K562 (cell line): ENCODE data around the gene CAPN5. TPM values are rescaled to one million over a fixed set of nuclear protein-coding genes. Genes with fewer than 3 reads are reported as not detected.

Experiments used
- ATAC-seq: fragments of 200-7000 bp; cut with Tn5 transposase; 3 replicates; pipeline ENCODE4 v1.9.1; 2020; ENCODE audit warnings: moderate library complexity
- BruUV-seq: library from RNA; stranded (reverse); fragments of 400-500 nt; replicated peaks from 2 replicates; lab custom pipeline; 2021; lab: Mats Ljungman, UMichigan
- CTCF ChIA-PET: fragments of 300-600 bp; formaldehyde crosslinking; extraction: SDS; loops from one replicate; lab custom pipeline; 2021; ENCODE audit warnings: low intra/inter-chr PET ratio; lab: Yijun Ruan, JAX
- POLR2A ChIA-PET: fragments of 300-600, 350-650 bp; sonication (Branson Sonifier 250); formaldehyde crosslinking; extraction: SDS; loops from one replicate; lab custom pipeline; 2021; ENCODE audit warnings: antibody characterized with exemption, inconsistent platforms; lab: Yijun Ruan, JAX
- DNase-seq, 4 experiments: peaks; one replicate each; pipeline versions ENCODE4 v3.0.0 to v3.0.0-alpha.2; 2011 to 2018; ENCODE audit warnings: low spot score in 3 of 4, mixed read lengths in 3 of 4; ENCODE audit errors: extremely low read depth in 1 of 4
- FAIRE-seq: peaks from 2 replicates; lab custom pipeline; 2011; peaks lifted over from hg19 to GRCh38; lab: Jason Lieb, UNC
- H2AFZ ChIP-seq: 2 replicates; pipeline ENCODE4 v1.6.0; 2011; ENCODE audit warnings: low read depth, low read length, control low read depth, inconsistent platforms
- H3K27ac ChIP-seq: fragments of 200-600 bp; 3 replicates; pipeline ENCODE4 v1.8.0; 2011; ENCODE audit warnings: low read depth, mild to moderate bottlenecking, control low read depth, inconsistent platforms, low read length, moderate library complexity, mixed read lengths; ENCODE audit errors: extremely low read depth
- H3K27me3 ChIP-seq, 2 experiments: fragments of 300-600 bp in 1 of 2; 2 replicates in 1 of 2; 3 replicates in 1 of 2; pipeline versions ENCODE4 v1.6.0 to v1.8.0; 2011; ENCODE audit warnings: inconsistent platforms in 2 of 2, low read length in 2 of 2, mild to moderate bottlenecking in 1 of 2, mixed read lengths in 1 of 2, moderate library complexity in 1 of 2; ENCODE audit not compliant: control insufficient read depth in 2 of 2, insufficient read depth in 2 of 2
- H3K36me3 ChIP-seq: fragments of 300-600 bp; 3 replicates; pipeline ENCODE4 v1.8.0; 2011; ENCODE audit warnings: mild to moderate bottlenecking, low read length, inconsistent platforms; ENCODE audit not compliant: control insufficient read depth, insufficient read depth
- H3K4me1 ChIP-seq, 2 experiments: fragments of 200-600 bp in 1 of 2; replicated peaks in 1 of 2; 2 replicates in 1 of 2; 3 replicates in 1 of 2; pipeline versions ENCODE4 v1.5.1 to v1.8.0; 2011; ENCODE audit warnings: inconsistent platforms in 2 of 2, low read length in 2 of 2, mild to moderate bottlenecking in 1 of 2, mixed read lengths in 1 of 2, moderate library complexity in 1 of 2; ENCODE audit not compliant: control insufficient read depth in 2 of 2, insufficient read depth in 2 of 2
- H3K4me2 ChIP-seq: 2 replicates; pipeline ENCODE4 v1.6.1; 2011; ENCODE audit warnings: low read length, control low read depth, inconsistent platforms, mixed read lengths; ENCODE audit not compliant: insufficient read depth
- H3K4me3 ChIP-seq: fragments of 200-600 bp; sonication (generic), shearing (Covaris generic); 2 replicates; pipeline ENCODE4 v1.5.1; 2016; ENCODE audit warnings: control low read depth, inconsistent platforms
- H3K79me2 ChIP-seq: fragments of 200-600 bp; 3 replicates; pipeline ENCODE4 v1.8.0; 2011; ENCODE audit warnings: low read length, inconsistent platforms; ENCODE audit not compliant: control insufficient read depth, insufficient read depth
- H3K9ac ChIP-seq, 2 experiments: 2 replicates each; pipeline versions ENCODE4 v1.6.0 to v1.6.1; 2011; ENCODE audit warnings: low read depth in 2 of 2, low read length in 2 of 2, control low read depth in 1 of 2, inconsistent platforms in 1 of 2, mild to moderate bottlenecking in 1 of 2, mixed read lengths in 1 of 2; ENCODE audit not compliant: insufficient read depth in 1 of 2
- H3K9me1 ChIP-seq: one replicate; pipeline ENCODE4 v1.6.0; 2011; ENCODE audit warnings: inconsistent platforms, mild to moderate bottlenecking, low read length, moderate library complexity; ENCODE audit not compliant: control insufficient read depth, insufficient read depth
- H3K9me3 ChIP-seq: replicated peaks from 2 replicates; pipeline ENCODE4 v1.5.1; 2011; ENCODE audit warnings: low read depth, low read length, inconsistent platforms; ENCODE audit not compliant: control insufficient read depth, insufficient read depth
- H4K20me1 ChIP-seq: replicated peaks from 2 replicates; pipeline ENCODE4 v1.6.1; 2011; ENCODE audit warnings: low read length, inconsistent platforms, mixed read lengths; ENCODE audit not compliant: control insufficient read depth, insufficient read depth
- FOXP4 ChIP-seq: sonication (generic); formaldehyde crosslinking; IDR thresholded peaks from 2 replicates; pipeline ENCODE4 v1.8.0; 2022; ENCODE audit warnings: mild to moderate bottlenecking, missing genetic modification reagents, borderline replicate concordance
- ID3 ChIP-seq, 2 experiments: fragments of 250-450 bp in 1 of 2; fragments of 450-650 bp in 1 of 2; sonication (Bioruptor Pico) in 1 of 2; IDR thresholded peaks; 2 replicates each; pipeline versions ENCODE4 v1.6.1 to v1.8.0; 2016 to 2021; ENCODE audit warnings: mild to moderate bottlenecking in 2 of 2, moderate library complexity in 2 of 2, missing compliant biosample characterization in 1 of 2, missing genetic modification characterization in 1 of 2
- MXI1 ChIP-seq: IDR thresholded peaks from 2 replicates; pipeline ENCODE4 v1.6.1; 2011; ENCODE audit warnings: low read depth, mild to moderate bottlenecking, improper control_type of control experiment, low read length
- REST ChIP-seq, 2 experiments: fragments of 450-650 bp; formaldehyde crosslinking in 1 of 2; IDR thresholded peaks; 2 replicates each; pipeline versions ENCODE4 v1.4.0 to v1.6.1; 2014 to 2020; ENCODE audit warnings: mild to moderate bottlenecking in 2 of 2, borderline replicate concordance in 1 of 2, low read depth in 1 of 2
- TRIM24 ChIP-seq, 2 experiments: fragments of 450-650 bp; IDR thresholded peaks; 2 replicates each; pipeline ENCODE4 v1.6.1; 2016
- WGBS: fragments of 100-300 bp; shearing (Covaris generic); methylation state at CpG from one replicate; pipeline ENCODE4 v1.1.6; 2016; ENCODE audit warnings: low coverage, mixed read lengths; ENCODE audit not compliant: insufficient coverage; ENCODE audit errors: missing lambda C conversion rate; 5-methylcytosine and 5-hydroxymethylcytosine counted together
- in situ Hi-C: fragments of 300-500 bp; cut with MboI; formaldehyde crosslinking; loops from 4 replicates; pipeline ENCODE4 v1.15.0; 2018; ENCODE audit warnings: inconsistent platforms, mixed read lengths
- intact Hi-C: fragments of 100-400 bp; cut with micrococcal nuclease; formaldehyde crosslinking; loops from 2 replicates; pipeline ENCODE4 v1.14.2; 2022
- polyA plus RNA-seq, 8 experiments: library from polyadenylated mRNA; depleted of rRNA in 4 of 8; stranded (reverse) in 5 of 8; unstranded in 3 of 8; fragments of >200 nt; fragmentation: Nextera tagmentation in 2 of 8; fragmentation: Illumina TruSeq in 1 of 8; extraction: Ambion mirVana in 2 of 8; extraction: Trizol in 1 of 8; gene quantifications; 2 replicates each; pipeline versions ENCODE4 v1.2.1 to v1.2.3, GENCODE V29; 2011 to 2014; ENCODE audit warnings: inconsistent platforms in 1 of 8, missing spikeins in 1 of 8
- total RNA-seq, 7 experiments: library from RNA; depleted of rRNA in 6 of 7; stranded (reverse); fragments of >200 nt in 6 of 7; fragmentation: Illumina TruSeq in 2 of 7; extraction: Trizol in 2 of 7; gene quantifications; 2 replicates each; pipeline versions ENCODE4 v1.2.1 to v1.2.3, GENCODE V29; 2011 to 2021; ENCODE audit warnings: low replicate concordance in 1 of 7

Gene CAPN5
- total and polyA plus RNA-seq, 9 of the 15 experiments (the other 6 are each of a cell fraction or from before 2014, with no cell fraction given): 0.04 to 0.44 (median 0.14) TPM; not detected in 2

GRCh38 chr11:77136784-77137420 lies 70.1 kb downstream of the CAPN5 start:
- WGBS: 0% methylated on average over 10 of the region's 12 CpGs
- CTCF ChIA-PET: no interaction called here
- Histone ChIP-seq H3K9ac (no peak overlapping the region), H3K9me1 (no peaks in the 10 kb centered on the region), H3K27me3 (peaks cover 13 to 39% of the 10 kb centered on the region in 2 experiments; a peak in 3 of 5 replicates), H3K79me2 (no peaks in the 10 kb centered on the region), H3K4me2 (no peak overlapping the region), H4K20me1 (0 out of 2 replicates have a peak, but pooled peaks cover 5% of the 10 kb centered on the region), H3K27ac (no peak overlapping the region), H3K4me3 (no peak overlapping the region), H3K9me3 (no peaks in the 10 kb centered on the region), H2AFZ (no peak overlapping the region), H3K36me3 (no peaks in the 10 kb centered on the region), H3K4me1 (peaks cover 0 to 7% of the 10 kb centered on the region in 2 experiments; a peak in 2 of 5 replicates)
- FAIRE-seq: no peak
- no peak for DNase-seq
- intact Hi-C loops: no loop called here
- POLR2A ChIA-PET: interaction anchor here (0.6 to 0.7 kb wide), 2 partner anchors 12 to 403 kb away, joined by 3 to 4 read pairs; no protein-coding TSS in a partner anchor
- in situ Hi-C loops: no loop called here
- TF ChIP-seq MXI1 (no peak), ID3 (CRISPR knock-in tag; IDR thresholded peaks at IDR 0.05) (no peak), ID3 (tag; IDR thresholded peaks at IDR 0.05) (peak; percentile 2; the same call in 1 of the 2 replicates), REST (IDR thresholded peaks at IDR 0.05; ENCODE audit: borderline replicate concordance) (peak; percentile 50), REST (CRISPR knock-in tag; IDR thresholded peaks at IDR 0.05; ENCODE audit: low read depth) (no peak), TRIM24 (IDR thresholded peaks at IDR 0.05) (no peak), FOXP4 (no peak)
- BruUV-seq: no TSS peak
- ATAC-seq: no peak; the same call in none of the 3 replicates
